Measurements from ENCODE around the gene CRHR1.

GRCh38 chr17:45784741-45785479 lies 790 bp downstream of the CRHR1 start:
- TF ChIP-seq CTCF (IDR thresholded peaks at IDR 0.05; ENCODE audit: low read depth, low read length), result no peak
- no peak for TF ChIP-seq EZH2phosphoT487 (IDR thresholded peaks at IDR 0.05; ENCODE audit: low read depth)

Measured in OCI-LY3 (cell line).